ENCODE results near the gene NIPSNAP3A. TPM values are rescaled to one million over a fixed set of nuclear protein-coding genes. Genes with fewer than 3 reads are reported as not detected.
A peak's percentile ranks its signal among the peaks of the same experiment; 100 is the strongest.

NIPSNAP3A gene
- total RNA-seq, 1 donor from 2014 or later, result 25.1 TPM

DNA sequence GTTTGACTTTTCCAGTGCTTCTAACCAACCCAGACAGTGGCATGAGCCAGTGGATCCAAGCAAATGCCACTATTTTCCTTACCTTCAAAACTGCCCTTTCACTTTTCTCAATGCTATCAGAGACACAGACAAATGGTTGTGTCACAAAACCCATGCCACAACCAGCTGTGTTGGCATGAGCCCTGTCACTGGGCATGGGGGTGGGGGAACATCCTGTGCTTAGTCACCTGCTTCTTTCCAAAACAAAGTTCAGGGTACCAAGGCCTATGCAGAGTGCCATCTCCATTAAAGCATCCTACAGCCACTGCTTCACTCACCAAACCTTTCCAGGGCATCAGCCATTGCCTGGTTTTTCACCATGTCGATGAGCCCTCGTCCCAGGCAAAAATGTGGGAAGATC lies 46.6 kb downstream of the NIPSNAP3A start:
- DNase-seq (ENCODE audit: low spot score), result no peak
- Mint-ChIP-seq H3K27me3 (ENCODE audit: unreplicated experiment) (peaks cover 5% of the 10 kb centered on the region), H3K4me1 (ENCODE audit: unreplicated experiment) (peaks cover 16% of the 10 kb centered on the region), H3K9me3 (ENCODE audit: unreplicated experiment) (no peaks in the 10 kb centered on the region), H3K4me3 (ENCODE audit: unreplicated experiment) (peak overlapping the region; percentile 35), H3K27ac (ENCODE audit: unreplicated experiment) (no peak overlapping the region), H3K36me3 (ENCODE audit: low read depth, unreplicated experiment) (peaks cover 79% of the 10 kb centered on the region)
- TF ChIP-seq, protein P1, sequence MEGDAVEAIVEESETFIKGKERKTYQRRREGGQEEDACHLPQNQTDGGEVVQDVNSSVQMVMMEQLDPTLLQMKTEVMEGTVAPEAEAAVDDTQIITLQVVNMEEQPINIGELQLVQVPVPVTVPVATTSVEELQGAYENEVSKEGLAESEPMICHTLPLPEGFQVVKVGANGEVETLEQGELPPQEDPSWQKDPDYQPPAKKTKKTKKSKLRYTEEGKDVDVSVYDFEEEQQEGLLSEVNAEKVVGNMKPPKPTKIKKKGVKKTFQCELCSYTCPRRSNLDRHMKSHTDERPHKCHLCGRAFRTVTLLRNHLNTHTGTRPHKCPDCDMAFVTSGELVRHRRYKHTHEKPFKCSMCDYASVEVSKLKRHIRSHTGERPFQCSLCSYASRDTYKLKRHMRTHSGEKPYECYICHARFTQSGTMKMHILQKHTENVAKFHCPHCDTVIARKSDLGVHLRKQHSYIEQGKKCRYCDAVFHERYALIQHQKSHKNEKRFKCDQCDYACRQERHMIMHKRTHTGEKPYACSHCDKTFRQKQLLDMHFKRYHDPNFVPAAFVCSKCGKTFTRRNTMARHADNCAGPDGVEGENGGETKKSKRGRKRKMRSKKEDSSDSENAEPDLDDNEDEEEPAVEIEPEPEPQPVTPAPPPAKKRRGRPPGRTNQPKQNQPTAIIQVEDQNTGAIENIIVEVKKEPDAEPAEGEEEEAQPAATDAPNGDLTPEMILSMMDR (IDR thresholded peaks at IDR 0.05; ENCODE audit: unreplicated experiment), result no peak

DNA sequence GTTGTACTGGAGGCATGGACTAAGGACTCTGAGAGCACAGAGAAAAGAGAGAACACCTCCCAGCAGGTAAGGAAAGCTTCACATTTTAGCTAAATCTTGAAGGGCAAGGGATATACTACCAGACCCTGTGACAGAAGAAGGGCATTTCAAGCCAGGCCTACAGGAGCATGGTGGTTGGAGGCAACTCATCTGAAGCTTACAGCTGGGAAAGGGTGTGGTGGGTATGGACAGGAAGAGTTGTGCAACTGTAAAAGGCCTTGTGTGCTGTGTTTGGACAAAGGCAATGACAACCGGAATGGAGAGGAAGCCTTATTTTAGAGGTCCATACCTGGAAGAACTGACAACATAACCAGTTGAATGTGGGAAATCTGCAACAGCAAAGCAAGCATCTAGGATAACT lies 47.6 kb downstream of the NIPSNAP3A start:
- peaks cover 1% of the 10 kb centered on the region for H3K27me3 Mint-ChIP-seq (ENCODE audit: unreplicated experiment)
- peaks cover 78% of the 10 kb centered on the region for H3K36me3 Mint-ChIP-seq (ENCODE audit: low read depth, unreplicated experiment)
- no peaks in the 10 kb centered on the region for H3K9me3 Mint-ChIP-seq (ENCODE audit: unreplicated experiment)
- H3K4me1 Mint-ChIP-seq (ENCODE audit: unreplicated experiment), result peaks cover 16% of the 10 kb centered on the region
- TF ChIP-seq, protein P1 (IDR thresholded peaks at IDR 0.05; ENCODE audit: unreplicated experiment), result no peak
- H3K27ac Mint-ChIP-seq (ENCODE audit: unreplicated experiment), result peak overlapping the region; percentile 15
- peak overlapping the region; percentile 56 for H3K4me3 Mint-ChIP-seq (ENCODE audit: unreplicated experiment)
- DNase-seq (ENCODE audit: low spot score), result no peak

DNA sequence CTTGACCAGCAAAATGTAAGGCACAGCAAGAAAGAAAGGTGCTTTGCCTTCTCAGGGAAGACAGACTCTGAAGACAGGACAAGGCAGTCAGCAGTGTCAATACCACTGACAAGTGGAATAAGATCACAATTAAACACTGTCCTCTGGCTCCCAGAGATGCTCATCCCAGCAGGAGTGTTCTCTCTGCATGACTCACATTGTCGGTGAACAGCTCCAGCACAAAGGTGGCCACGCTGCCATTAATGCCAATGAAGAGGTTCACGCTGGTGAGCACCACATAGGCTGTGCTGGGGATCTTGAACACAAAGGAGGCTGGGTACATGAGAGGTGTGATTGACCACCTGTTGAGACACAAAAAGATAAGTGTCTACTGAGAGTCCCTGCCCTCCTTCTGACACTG lies 48.4 kb downstream of the NIPSNAP3A start:
- Mint-ChIP-seq H3K36me3 (ENCODE audit: low read depth, unreplicated experiment) (peaks cover 81% of the 10 kb centered on the region), H3K27ac (ENCODE audit: unreplicated experiment) (no peak overlapping the region)
- no peak for DNase-seq (ENCODE audit: low spot score)

DNA sequence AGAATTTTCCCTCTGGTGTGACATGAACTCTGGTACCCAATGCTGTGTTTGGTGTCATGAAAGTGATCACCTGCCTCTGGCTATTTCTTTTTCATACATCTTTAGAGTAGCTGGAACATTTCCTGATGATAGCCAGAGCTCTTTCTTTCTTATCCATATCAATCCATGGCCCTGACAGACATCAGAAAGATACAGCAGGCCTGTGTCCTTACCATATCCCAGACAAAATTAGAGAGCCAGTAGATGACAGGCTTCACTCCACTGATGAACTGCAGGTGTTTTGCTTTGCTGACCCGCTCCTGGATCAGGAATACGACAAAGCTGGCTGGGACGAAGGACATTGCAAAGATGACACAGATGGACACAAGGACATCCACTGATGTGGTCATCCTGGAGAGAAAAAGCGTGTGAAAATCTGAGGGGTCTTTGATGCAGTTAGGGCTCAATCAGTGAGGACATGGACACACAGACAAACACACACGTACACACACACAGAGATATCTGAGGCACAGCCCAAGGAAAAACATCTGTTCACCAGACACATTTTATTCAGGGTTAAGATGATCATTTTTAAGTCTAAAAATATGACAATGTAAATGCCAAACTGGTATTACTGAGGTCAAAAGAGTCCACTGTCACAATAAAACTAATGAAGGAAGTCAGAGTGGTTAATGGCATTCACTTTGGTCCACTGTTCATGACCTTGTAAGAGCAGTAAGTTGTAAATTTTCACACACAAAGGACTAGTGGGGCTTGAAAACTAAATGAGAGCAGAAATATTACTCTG lies 50.9 kb downstream of the NIPSNAP3A start:
- DNase-seq (ENCODE audit: low spot score), result no peak
- TF ChIP-seq, protein P1 (IDR thresholded peaks at IDR 0.05; ENCODE audit: unreplicated experiment), result no peak

More for the DNA sequence above, 48.4 kb downstream of the NIPSNAP3A start:
- Mint-ChIP-seq H3K4me1 (ENCODE audit: unreplicated experiment) (peaks cover 16% of the 10 kb centered on the region), H3K4me3 (ENCODE audit: unreplicated experiment) (peak overlapping the region; percentile 56), H3K27me3 (ENCODE audit: unreplicated experiment) (peaks cover 1% of the 10 kb centered on the region), H3K9me3 (ENCODE audit: unreplicated experiment) (no peaks in the 10 kb centered on the region)
- TF ChIP-seq, protein P1 (IDR thresholded peaks at IDR 0.05; ENCODE audit: unreplicated experiment), result no peak

DNA sequence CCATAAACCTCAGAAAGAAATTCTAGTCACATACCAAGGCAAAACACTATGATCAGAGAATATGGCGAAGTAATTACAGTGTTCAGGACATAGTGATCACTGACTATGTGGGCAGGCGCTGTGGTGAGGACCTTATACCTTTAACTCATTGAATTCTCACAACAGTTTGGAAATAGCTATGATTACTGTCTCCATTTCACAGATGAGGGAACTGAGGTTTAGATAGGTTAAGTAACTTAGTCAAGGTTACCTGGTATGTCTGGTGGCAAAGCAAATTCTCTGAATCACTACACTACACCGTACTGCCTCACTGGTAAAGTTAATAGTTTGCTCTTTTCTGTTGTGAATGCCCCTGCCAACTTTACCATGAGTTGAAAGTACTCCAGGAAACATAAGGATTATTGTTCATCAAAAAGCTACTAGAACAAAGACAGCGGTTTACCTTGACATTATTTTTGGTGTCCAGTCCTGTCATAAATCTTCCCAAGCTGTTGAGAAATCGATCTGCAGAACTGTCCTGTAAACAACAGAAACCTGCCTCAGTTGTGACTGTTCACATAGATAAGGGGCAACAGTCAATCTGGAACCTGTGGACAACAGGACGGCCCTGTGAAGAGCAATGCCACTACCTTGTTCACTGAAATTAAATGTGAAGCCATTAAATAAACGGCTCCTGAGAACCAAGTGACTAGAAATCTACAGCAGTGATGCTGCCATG lies 52.7 kb downstream of the NIPSNAP3A start:
- peak overlapping the region; percentile 16 for H3K4me3 Mint-ChIP-seq (ENCODE audit: unreplicated experiment)
- TF ChIP-seq, protein P1 (IDR thresholded peaks at IDR 0.05; ENCODE audit: unreplicated experiment), result no peak
- peaks cover 1% of the 10 kb centered on the region for H3K27me3 Mint-ChIP-seq (ENCODE audit: unreplicated experiment)
- no peak for DNase-seq (ENCODE audit: low spot score)
- H3K9me3 Mint-ChIP-seq (ENCODE audit: unreplicated experiment), result no peaks in the 10 kb centered on the region
- peak overlapping the region; percentile 76 for H3K27ac Mint-ChIP-seq (ENCODE audit: unreplicated experiment)
- H3K36me3 Mint-ChIP-seq (ENCODE audit: low read depth, unreplicated experiment), result peaks cover 77% of the 10 kb centered on the region
- peaks cover 11% of the 10 kb centered on the region for H3K4me1 Mint-ChIP-seq (ENCODE audit: unreplicated experiment)

More for the DNA sequence above, 50.9 kb downstream of the NIPSNAP3A start:
- Mint-ChIP-seq H3K4me1 (ENCODE audit: unreplicated experiment) (peaks cover 16% of the 10 kb centered on the region), H3K27me3 (ENCODE audit: unreplicated experiment) (peaks cover 1% of the 10 kb centered on the region), H3K27ac (ENCODE audit: unreplicated experiment) (peak overlapping the region; percentile 5), H3K36me3 (ENCODE audit: low read depth, unreplicated experiment) (peaks cover 81% of the 10 kb centered on the region), H3K9me3 (ENCODE audit: unreplicated experiment) (no peaks in the 10 kb centered on the region), H3K4me3 (ENCODE audit: unreplicated experiment) (peak overlapping the region; percentile 73)

All from endothelial cell (in vitro differentiated cells).